ENCODE results near the gene LMBR1. TPM values are rescaled to one million over a fixed set of nuclear protein-coding genes. Genes with fewer than 3 reads are reported as not detected.
"Not testable (repeated sequence)": the region's sequence is repeated elsewhere in the genome, so short reads cannot be mapped to it uniquely, and the experiment has no call there.

The LMBR1 gene
- polyA plus RNA-seq, 1 experiment = 20.8 TPM

DNA sequence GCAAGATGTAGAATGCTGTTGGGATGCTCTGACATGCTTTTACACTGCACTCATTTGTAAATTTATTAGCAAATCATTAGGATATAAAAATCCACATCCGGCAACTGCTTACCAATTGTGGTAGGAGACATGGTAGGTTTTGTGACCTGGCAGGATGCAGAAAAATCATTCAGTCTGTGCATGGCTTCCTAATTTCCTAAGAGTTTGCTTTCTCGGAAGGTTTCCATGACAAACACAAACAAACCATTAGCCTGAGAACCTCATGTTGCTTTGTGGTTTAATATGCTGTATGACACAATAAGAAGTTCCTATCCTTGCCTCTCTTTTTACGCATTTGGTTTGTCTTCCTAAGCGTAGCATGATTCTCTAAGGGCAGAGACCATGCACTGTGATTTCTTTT, 14.7 kb upstream of the LMBR1 start:
- H3K9me3 ChIP-seq (ENCODE audit: control insufficient read depth, insufficient read depth, low read length) = no peaks in the 10 kb centered on the region
- no peak overlapping the region for H3K4me3 ChIP-seq (ENCODE audit: low read depth, low read length)
- DNase-seq (ENCODE audit: low read depth, low spot score) = no peak
- no peaks in the 10 kb centered on the region for H3K27me3 ChIP-seq (ENCODE audit: control insufficient read depth, insufficient read depth, low read length)
- ChIA-PET POLR2A (interaction anchor here (0.7 kb wide), 2 partner anchors 14 to 1059 kb away, joined by 3 to 5 read pairs; no protein-coding TSS in a partner anchor), CTCF (no interaction called here)
- TF ChIP-seq, protein P1, sequence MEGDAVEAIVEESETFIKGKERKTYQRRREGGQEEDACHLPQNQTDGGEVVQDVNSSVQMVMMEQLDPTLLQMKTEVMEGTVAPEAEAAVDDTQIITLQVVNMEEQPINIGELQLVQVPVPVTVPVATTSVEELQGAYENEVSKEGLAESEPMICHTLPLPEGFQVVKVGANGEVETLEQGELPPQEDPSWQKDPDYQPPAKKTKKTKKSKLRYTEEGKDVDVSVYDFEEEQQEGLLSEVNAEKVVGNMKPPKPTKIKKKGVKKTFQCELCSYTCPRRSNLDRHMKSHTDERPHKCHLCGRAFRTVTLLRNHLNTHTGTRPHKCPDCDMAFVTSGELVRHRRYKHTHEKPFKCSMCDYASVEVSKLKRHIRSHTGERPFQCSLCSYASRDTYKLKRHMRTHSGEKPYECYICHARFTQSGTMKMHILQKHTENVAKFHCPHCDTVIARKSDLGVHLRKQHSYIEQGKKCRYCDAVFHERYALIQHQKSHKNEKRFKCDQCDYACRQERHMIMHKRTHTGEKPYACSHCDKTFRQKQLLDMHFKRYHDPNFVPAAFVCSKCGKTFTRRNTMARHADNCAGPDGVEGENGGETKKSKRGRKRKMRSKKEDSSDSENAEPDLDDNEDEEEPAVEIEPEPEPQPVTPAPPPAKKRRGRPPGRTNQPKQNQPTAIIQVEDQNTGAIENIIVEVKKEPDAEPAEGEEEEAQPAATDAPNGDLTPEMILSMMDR (IDR thresholded peaks at IDR 0.05; ENCODE audit: low read depth, low read length) = no peak
- H3K27ac ChIP-seq (ENCODE audit: low read depth, low read length) = no peak overlapping the region

DNA sequence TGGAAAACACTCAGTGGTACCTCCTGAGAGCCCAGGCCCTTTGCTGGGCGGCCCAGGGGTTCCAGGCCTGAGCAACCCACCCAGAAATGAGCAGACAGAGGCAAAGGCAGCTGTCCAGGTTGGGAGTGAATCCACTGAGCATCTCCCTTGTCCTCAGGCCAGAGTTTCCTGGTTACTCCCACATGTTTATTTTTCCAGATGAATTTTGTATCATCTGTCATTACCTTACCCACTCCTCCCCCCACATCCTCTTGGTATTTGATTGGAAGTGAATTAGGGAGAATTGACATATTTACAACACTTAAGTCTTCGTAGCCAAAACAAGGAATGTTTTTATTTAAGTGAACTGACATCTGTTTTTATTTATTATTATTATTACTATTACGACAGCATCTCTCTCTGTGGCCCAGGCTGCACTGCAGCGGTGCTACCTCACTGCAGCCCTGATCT, 13.2 kb upstream of the LMBR1 start:
- Histone ChIP-seq H3K9me3 (ENCODE audit: control insufficient read depth, insufficient read depth, low read length) (no peaks in the 10 kb centered on the region), H3K27me3 (ENCODE audit: control insufficient read depth, insufficient read depth, low read length) (no peaks in the 10 kb centered on the region), H3K27ac (ENCODE audit: low read depth, low read length) (no peak overlapping the region), H3K4me3 (ENCODE audit: low read depth, low read length) (no peak overlapping the region)
- DNase-seq (ENCODE audit: low read depth, low spot score) = no peak
- ChIA-PET CTCF (interaction anchor here (1.4 kb wide), 1 partner anchor 13 kb away, joined by 4 read pairs; the partner anchor contains the start of gene LMBR1), POLR2A (interaction anchor here (0.5 kb wide), 1 partner anchor 436 kb away, joined by 3 read pairs; no protein-coding TSS in a partner anchor)
- TF ChIP-seq, protein P1 (IDR thresholded peaks at IDR 0.05; ENCODE audit: low read depth, low read length) = no peak

DNA sequence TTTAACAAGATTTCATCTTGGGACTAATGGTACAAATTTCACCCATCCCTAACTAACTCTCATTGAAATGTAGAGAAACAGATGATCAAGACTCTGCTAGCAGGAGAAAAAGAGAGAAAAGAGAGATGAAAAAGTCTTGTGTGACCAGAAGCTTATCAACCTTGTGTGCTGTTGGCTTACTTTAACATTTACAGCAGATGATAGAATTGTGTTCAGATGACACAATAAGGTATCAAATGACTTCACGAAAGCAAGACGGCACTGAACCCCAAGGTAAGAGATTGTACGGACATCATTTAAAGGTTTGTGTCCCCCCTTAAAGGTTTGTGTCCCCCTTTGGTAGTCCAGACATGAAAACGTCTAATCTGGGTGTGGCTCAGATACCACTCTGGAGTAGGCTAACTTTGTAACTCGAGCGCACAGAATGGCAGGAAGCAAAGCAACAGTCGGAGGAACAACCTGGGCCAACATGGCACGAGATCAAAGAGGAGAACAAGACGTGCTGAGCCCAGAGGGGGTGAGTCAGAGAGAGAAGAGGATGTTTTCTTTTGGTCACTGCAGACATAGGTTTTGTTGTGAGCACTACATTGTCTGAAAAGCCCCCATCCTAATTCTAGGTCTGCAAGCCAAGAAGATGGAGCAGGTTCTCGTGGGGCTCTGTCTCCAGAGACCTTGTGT, 10.4 kb upstream of the LMBR1 start:
- ChIA-PET POLR2A (no interaction called here), CTCF (interaction anchor here (0.8 to 1.8 kb wide), 2 partner anchors 10 kb away, joined by 4 to 5 read pairs; partner anchors contain the start of gene LMBR1)
- TF ChIP-seq, protein P1 (IDR thresholded peaks at IDR 0.05; ENCODE audit: low read depth, low read length) = no peak
- Histone ChIP-seq H3K27ac (ENCODE audit: low read depth, low read length) (no peak overlapping the region), H3K4me3 (ENCODE audit: low read depth, low read length) (no peak overlapping the region), H3K27me3 (ENCODE audit: control insufficient read depth, insufficient read depth, low read length) (no peaks in the 10 kb centered on the region), H3K9me3 (ENCODE audit: control insufficient read depth, insufficient read depth, low read length) (no peaks in the 10 kb centered on the region)
- DNase-seq (ENCODE audit: low read depth, low spot score) = no peak

DNA sequence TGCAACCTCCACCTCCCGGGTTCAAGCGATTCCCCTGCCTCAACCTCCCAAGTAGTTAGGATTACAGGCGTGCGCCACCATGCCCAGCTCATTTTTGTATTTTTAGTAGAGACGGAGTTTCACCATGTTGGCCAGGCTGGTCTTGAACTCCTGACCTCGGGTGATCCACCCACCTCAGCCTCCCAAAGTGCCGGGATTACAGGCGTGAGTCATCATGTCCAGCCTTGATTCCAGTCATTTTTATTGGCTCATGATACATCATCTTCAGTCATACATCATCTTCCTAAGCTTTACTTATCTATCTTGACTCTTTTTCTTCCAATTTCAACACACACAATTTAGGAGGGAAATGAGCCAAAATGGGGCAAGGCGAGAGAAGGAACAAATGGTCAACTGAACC, 7.1 kb upstream of the LMBR1 start:
- H3K4me3 ChIP-seq (ENCODE audit: low read depth, low read length); POLR2A ChIA-PET; H3K27ac ChIP-seq (ENCODE audit: low read depth, low read length); H3K9me3 ChIP-seq (ENCODE audit: control insufficient read depth, insufficient read depth, low read length); H3K27me3 ChIP-seq (ENCODE audit: control insufficient read depth, insufficient read depth, low read length); DNase-seq (ENCODE audit: low read depth, low spot score): not testable (repeated sequence)
- CTCF ChIA-PET = interaction anchor here (0.5 to 0.9 kb wide), 3 partner anchors 49 to 1105 kb away, joined by 3 read pairs; no protein-coding TSS in a partner anchor

DNA sequence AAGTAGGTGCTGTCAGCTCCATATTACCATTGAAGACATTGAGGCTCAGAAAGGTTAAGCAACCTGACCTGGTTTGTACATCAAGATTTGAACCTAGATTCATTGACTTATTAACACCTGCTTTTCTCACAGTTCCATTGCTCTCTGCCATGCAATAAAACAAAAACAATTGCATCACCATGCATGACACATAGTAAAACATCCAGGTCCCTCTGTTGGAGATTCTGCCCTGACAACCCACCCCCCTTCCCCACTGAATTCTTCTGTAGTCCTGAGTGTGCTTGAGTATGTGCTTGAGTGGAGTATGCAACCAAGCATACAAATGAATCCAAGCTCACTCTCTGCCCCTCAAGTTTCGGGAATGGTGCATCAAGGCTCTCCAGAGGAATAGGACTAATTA, 6.0 kb upstream of the LMBR1 start:
- no peak overlapping the region for H3K27ac ChIP-seq (ENCODE audit: low read depth, low read length)
- no peak for DNase-seq (ENCODE audit: low read depth, low spot score)
- H3K4me3 ChIP-seq (ENCODE audit: low read depth, low read length) = no peak overlapping the region
- no peaks in the 10 kb centered on the region for H3K27me3 ChIP-seq (ENCODE audit: control insufficient read depth, insufficient read depth, low read length)
- ChIA-PET POLR2A (interaction anchor here (0.6 kb wide), 1 partner anchor 275 kb away, joined by 10 read pairs; no protein-coding TSS in a partner anchor), CTCF (interaction anchor here (0.9 kb wide), 1 partner anchor 50 kb away, joined by 3 read pairs; no protein-coding TSS in a partner anchor)
- H3K9me3 ChIP-seq (ENCODE audit: control insufficient read depth, insufficient read depth, low read length) = no peaks in the 10 kb centered on the region
- TF ChIP-seq, protein P1 (IDR thresholded peaks at IDR 0.05; ENCODE audit: low read depth, low read length) = no peak

All from AG04450 (cell line).